ENCODE measurements around the gene MAGEA2B. TPM values are rescaled to one million over a fixed set of nuclear protein-coding genes. Genes with fewer than 3 reads are reported as not detected.
"Not testable (repeated sequence)": the region's sequence is repeated elsewhere in the genome, so short reads cannot be mapped to it uniquely, and the experiment has no call there.

The MAGEA2B gene, protein sequence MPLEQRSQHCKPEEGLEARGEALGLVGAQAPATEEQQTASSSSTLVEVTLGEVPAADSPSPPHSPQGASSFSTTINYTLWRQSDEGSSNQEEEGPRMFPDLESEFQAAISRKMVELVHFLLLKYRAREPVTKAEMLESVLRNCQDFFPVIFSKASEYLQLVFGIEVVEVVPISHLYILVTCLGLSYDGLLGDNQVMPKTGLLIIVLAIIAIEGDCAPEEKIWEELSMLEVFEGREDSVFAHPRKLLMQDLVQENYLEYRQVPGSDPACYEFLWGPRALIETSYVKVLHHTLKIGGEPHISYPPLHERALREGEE
- not detected for total RNA-seq
- total RNA-seq = 0 reads per million in 2 donors

DNA sequence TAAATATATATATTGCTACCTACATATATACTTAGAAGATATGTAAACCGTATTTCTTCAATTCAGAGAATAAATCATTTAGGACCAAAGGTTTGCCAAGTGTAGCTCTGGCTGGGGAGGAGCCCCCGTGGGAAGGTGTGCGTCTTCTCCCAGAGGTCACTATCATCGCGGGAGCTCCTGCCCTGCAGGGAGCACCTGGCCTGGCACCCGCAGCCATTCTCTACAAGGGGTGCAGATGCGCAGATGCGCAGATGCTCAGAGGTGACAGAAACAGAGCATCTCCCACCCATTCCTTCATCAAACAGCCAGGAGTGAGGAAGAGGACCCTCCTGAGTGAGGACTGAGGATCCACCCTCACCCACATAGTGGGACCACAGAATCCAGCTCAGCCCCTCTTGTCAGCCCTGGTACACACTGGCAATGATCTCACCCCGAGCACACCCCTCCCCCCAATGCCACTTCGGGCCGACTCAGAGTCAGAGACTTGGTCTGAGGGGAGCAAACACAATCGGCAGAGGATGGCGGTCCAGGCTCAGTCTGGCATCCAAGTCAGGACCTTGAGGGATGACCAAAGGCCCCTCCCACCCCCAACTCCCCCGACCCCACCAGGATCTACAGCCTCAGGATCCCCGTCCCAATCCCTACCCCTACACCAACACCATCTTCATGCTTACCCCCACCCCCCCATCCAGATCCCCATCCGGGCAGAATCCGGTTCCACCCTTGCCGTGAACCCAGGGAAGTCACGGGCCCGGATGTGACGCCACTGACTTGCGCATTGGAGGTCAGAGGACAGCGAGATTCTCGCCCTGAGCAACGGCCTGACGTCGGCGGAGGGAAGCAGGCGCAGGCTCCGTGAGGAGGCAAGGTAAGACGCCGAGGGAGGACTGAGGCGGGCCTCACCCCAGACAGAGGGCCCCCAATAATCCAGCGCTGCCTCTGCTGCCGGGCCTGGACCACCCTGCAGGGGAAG, at the start of gene MAGEA2B:
Gene MAGEA2B, plus strand, starts transcription at position 814 of the 973 bp plus-strand sequence. CDS start 2,479 bp downstream, outside the sequence.
- not testable (repeated sequence) for ATAC-seq

DNA sequence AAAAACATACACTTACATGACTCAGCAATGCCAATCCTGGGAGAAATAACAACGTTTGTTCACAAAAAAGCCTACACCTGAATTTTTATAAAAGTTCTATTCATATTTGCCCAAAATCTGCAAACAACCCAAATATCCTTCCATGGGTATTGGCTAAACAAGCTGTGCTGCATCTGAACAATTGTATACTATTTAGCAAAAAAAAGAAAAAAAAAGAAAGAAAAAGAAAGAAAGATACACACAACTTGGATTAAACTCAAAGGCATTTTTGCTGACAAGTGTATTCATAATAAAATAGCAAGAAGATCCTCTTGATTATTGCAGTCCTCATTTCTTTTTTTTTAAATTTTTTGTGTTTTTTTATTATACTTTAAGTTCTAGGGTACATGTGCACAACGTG, 40.3 kb upstream of the MAGEA2B start:
- no peaks in the 10 kb centered on the region for H3K9me3 ChIP-seq (ENCODE audit: control insufficient read depth, low read length, poor library complexity, severe bottlenecking)
- no peak for DNase-seq
- Mint-ChIP-seq H3K4me3 (no peak overlapping the region), H3K36me3 (ENCODE audit: low read depth) (no peaks in the 10 kb centered on the region), H3K27me3 (peaks cover 5% of the 10 kb centered on the region), H3K27ac (no peak overlapping the region), H3K4me1 (no peaks in the 10 kb centered on the region)
- no peak for ATAC-seq

More for the DNA sequence above, at the start of gene MAGEA2B:
- H3K27me3 Mint-ChIP-seq; DNase-seq; H3K36me3 Mint-ChIP-seq (ENCODE audit: low read depth); H3K4me3 Mint-ChIP-seq; H3K4me1 Mint-ChIP-seq; H3K27ac Mint-ChIP-seq; H3K9me3 ChIP-seq (ENCODE audit: control insufficient read depth, low read length, poor library complexity, severe bottlenecking): not testable (repeated sequence)

DNA sequence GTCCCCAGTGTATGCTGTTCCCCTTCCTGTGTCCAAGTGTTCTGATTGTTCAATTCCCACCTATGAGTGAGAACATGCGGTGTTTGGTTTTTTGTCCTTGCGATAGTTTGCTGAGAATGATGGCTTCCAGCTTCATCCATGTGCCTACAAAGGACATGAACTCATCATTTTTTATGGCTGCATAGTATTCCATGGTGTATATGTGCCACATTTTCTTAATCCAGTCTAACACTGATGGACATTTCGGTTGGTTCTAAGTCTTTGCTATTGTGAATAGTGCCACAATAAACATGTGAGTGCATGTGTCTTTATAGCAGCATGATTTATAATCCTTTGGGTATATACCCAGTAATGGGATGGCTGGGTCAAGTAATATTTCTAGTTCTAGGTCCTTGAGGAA, 39.8 kb upstream of the MAGEA2B start:
- H3K27me3 Mint-ChIP-seq; H3K27ac Mint-ChIP-seq; H3K4me3 Mint-ChIP-seq; DNase-seq; ATAC-seq; H3K36me3 Mint-ChIP-seq (ENCODE audit: low read depth); H3K4me1 Mint-ChIP-seq; H3K9me3 ChIP-seq (ENCODE audit: control insufficient read depth, low read length, poor library complexity, severe bottlenecking): not testable (repeated sequence)

DNA sequence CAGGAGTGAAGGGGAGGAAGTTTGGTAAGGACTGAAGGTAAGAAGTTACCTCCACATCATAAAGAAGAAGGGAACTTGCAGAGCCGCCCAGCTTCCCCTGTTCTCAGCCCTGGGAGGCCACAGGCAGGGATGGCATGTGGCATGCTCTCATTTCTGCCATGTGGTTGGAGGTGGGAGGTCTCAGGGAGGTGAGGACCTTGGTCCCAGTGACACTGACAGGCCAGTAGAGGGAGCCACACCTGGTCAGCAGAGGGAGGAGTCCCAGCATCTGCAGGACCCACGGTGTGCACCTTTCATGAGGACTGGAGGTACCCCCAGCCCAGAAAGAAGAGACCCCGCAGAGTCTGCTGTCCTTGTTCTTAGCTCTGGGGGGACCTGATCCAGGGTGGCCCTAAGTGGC, 33.4 kb upstream of the MAGEA2B start:
- not testable (repeated sequence) for H3K4me3 Mint-ChIP-seq; H3K9me3 ChIP-seq (ENCODE audit: control insufficient read depth, low read length, poor library complexity, severe bottlenecking); H3K27ac Mint-ChIP-seq; H3K27me3 Mint-ChIP-seq; H3K36me3 Mint-ChIP-seq (ENCODE audit: low read depth); DNase-seq; H3K4me1 Mint-ChIP-seq; ATAC-seq

DNA sequence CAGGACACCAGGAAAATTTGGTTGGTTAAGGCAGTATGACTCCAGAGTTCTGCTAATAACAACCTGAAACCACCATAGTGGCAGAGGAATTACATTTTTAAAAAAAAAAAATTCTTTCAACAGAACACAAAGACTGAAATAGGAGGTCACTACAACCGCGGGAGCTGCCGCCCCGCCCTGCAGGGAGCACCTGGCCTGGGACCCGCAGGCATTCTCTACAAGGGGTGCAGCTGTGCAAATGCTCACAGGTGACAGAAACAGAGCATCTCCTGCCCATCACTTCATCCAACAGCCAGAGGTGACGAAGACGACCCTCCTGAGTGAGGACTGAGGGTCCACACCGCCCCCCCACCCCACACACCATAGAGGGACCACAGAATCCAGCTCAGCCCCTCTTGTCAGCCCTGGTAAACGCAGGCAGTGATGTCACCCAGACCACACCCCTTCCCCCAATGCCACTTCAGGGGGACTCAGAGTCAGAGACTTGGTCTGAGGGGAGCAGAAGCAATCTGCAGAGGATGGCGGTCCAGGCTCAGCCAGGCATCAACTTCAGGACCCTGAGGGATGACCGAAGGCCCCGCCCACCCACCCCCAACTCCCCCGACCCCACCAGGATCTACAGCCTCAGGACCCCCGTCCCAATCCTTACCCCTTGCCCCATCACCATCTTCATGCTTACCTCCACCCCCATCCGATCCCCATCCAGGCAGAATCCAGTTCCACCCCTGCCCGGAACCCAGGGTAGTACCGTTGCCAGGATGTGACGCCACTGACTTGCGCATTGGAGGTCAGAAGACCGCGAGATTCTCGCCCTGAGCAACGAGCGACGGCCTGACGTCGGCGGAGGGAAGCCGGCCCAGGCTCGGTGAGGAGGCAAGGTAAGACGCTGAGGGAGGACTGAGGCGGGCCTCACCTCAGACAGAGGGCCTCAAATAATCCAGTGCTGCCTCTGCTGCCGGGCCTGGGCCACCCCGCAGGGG, 16.2 kb upstream of the MAGEA2B start, which contains the start of gene MAGEA3:
Gene MAGEA3, plus strand, starts transcription at position 843 of the 980 bp plus-strand sequence. CDS start 2,039 bp downstream, outside the sequence.
- not testable (repeated sequence) for H3K9me3 ChIP-seq (ENCODE audit: control insufficient read depth, low read length, poor library complexity, severe bottlenecking); ATAC-seq; H3K4me3 Mint-ChIP-seq

DNA sequence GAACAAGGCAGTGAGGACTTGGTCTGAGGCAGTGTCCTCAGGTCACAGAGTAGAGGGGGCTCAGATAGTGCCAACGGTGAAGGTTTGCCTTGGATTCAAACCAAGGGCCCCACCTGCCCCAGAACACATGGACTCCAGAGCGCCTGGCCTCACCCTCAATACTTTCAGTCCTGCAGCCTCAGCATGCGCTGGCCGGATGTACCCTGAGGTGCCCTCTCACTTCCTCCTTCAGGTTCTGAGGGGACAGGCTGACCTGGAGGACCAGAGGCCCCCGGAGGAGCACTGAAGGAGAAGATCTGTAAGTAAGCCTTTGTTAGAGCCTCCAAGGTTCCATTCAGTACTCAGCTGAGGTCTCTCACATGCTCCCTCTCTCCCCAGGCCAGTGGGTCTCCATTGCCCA, 14.0 kb upstream of the MAGEA2B start:
- H3K36me3 Mint-ChIP-seq (ENCODE audit: low read depth) = not testable (repeated sequence)

More for the DNA sequence above, 16.2 kb upstream of the MAGEA2B start, which contains the start of gene MAGEA3:
- H3K4me1 Mint-ChIP-seq; H3K36me3 Mint-ChIP-seq (ENCODE audit: low read depth); H3K27ac Mint-ChIP-seq; DNase-seq; H3K27me3 Mint-ChIP-seq: not testable (repeated sequence)

DNA sequence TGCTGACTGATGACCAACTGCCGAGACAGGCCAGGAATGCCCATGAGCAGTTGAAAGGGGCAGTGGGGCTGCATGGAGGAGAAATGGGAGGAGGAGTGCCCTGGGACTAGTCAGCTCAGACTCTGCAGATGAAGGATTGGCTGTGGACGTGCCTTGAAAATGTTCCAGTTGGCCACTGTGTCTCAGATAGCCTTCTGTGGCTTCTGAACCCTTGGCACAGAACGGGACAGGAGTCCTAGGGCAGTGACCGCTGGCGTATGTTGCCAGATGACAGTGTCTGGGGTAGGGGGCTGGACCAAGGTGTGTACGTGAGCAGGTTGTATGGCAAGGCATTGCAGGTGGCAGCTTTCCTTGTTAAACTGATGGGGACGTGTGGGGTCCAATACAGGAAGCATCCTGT, 7.9 kb upstream of the MAGEA2B start:
- DNase-seq; H3K27ac Mint-ChIP-seq; H3K9me3 ChIP-seq (ENCODE audit: control insufficient read depth, low read length, poor library complexity, severe bottlenecking); H3K27me3 Mint-ChIP-seq; ATAC-seq; H3K4me1 Mint-ChIP-seq; H3K36me3 Mint-ChIP-seq (ENCODE audit: low read depth); H3K4me3 Mint-ChIP-seq: not testable (repeated sequence)

More for the DNA sequence above, 14.0 kb upstream of the MAGEA2B start:
- H3K4me1 Mint-ChIP-seq; H3K27me3 Mint-ChIP-seq; DNase-seq; H3K9me3 ChIP-seq (ENCODE audit: control insufficient read depth, low read length, poor library complexity, severe bottlenecking); H3K27ac Mint-ChIP-seq; ATAC-seq; H3K4me3 Mint-ChIP-seq: not testable (repeated sequence)

DNA sequence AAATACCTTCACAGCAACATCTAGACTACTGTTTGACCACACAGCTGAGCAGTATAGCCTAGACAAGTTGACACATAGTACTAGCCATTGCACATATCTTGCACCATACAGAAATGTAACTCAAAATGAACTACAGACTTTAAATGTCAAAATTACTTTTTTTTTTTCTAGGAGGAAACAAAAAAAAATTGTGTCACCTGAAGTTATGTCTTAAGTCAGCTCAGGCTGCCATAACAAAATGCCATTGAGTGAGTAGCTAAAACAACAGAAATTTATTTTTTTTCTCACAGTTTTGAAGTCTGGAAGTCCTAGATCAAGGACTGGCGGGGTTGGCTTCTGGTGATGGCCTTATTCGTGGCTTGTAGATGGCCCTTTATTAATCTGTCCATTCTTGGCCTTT, 5.3 kb upstream of the MAGEA2B start, which contains the start of gene CSAG2:
Gene CSAG2, minus strand, starts transcription at position 101 of the 400 bp plus-strand sequence. CDS start 161 bp downstream, outside the sequence.
- ATAC-seq; H3K27ac Mint-ChIP-seq; H3K27me3 Mint-ChIP-seq; H3K4me3 Mint-ChIP-seq; H3K4me1 Mint-ChIP-seq; H3K36me3 Mint-ChIP-seq (ENCODE audit: low read depth); H3K9me3 ChIP-seq (ENCODE audit: control insufficient read depth, low read length, poor library complexity, severe bottlenecking); DNase-seq: not testable (repeated sequence)

DNA sequence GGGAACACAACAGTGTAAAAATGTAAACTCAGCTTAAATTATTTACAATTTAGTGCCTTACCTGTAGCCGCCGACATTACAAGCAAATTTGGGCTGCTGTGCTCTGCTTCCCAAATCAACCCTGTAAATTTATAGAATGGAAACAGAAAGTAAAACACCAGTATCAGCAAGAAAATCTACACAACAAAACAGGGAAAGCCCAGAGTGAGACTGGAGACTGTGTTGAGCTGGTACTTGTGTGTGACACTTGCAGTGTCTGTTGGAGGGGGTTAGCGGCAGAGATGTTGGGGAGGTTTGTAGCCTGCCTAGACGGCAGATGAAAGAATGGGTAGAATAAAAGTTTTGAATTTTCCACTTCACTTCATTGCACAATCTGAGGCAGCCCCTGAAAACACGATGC, 1.2 kb upstream of the MAGEA2B start:
- H3K9me3 ChIP-seq (ENCODE audit: control insufficient read depth, low read length, poor library complexity, severe bottlenecking) = not testable (repeated sequence)

DNA sequence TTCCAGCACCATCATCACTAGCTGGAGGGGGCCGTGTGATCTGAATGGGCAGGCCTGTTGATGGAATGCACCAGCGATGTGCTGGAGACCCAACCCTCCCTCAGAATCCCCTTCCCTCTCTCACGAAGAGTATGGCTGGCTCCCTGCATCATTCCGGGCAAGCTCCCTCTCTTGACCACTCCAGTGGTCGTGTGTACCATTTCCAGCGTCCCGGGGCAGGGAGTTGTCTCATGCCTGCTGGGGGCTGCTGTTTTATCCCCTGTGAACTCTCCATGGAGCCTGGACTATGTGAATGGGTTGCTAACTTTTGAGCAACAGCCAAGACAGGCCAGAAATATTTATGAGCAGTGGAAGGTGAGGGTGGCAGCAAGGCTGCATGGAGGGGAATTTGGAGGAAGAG, 11.0 kb downstream of the MAGEA2B start:
- Mint-ChIP-seq H3K27me3 (peaks cover 6% of the 10 kb centered on the region), H3K27ac (no peak overlapping the region)
- ATAC-seq = no peak

More for the DNA sequence above, 1.2 kb upstream of the MAGEA2B start:
- not testable (repeated sequence) for ATAC-seq; H3K4me3 Mint-ChIP-seq; H3K36me3 Mint-ChIP-seq (ENCODE audit: low read depth); H3K4me1 Mint-ChIP-seq; H3K27ac Mint-ChIP-seq; H3K27me3 Mint-ChIP-seq; DNase-seq

DNA sequence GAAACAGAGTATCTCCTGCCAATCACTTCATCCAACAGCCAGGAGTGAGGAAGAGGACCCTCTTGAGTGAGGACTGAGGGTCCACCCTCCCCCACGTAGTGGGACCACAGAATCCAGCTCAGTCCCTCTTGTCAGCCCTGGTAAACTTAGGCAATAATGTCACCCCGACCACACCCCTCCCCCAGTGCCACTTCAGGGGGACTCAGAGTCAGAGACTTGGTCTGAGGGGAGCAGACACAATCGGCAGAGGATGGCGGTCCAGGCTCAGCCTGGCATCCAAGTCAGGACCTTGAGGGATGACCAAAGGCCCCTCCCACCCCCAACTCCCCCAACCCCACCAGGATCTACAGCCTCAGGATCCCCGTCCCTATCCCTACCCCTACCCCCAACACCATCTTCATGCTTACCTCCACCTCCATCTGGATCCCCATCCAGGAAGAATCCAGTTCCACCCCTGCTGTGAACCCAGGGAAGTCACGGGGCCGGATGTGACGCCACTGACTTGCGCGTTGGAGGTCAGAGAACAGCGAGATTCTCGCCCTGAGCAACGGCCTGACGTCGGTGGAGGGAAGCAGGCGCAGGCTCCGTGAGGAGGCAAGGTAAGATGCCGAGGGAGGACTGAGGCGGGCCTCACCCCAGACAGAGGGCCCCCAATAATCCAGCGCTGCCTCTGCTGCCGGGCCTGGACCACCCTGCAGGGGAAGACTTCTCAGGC, 19.0 kb downstream of the MAGEA2B start, which contains the start of the genes CSAG1 and MAGEA12:
Gene CSAG1, minus strand, starts transcription at position 461 of the 715 bp plus-strand sequence. CDS start 1,261 bp downstream, outside the sequence.
Gene MAGEA12, plus strand, starts transcription at position 497 of the 715 bp plus-strand sequence. CDS start 2,405 bp downstream, outside the sequence.
- no peaks in the 10 kb centered on the region for H3K4me1 Mint-ChIP-seq
- H3K4me3 Mint-ChIP-seq = no peak within 1 kb of the TSS
- no peaks in the 10 kb centered on the region for H3K9me3 ChIP-seq (ENCODE audit: control insufficient read depth, low read length, poor library complexity, severe bottlenecking)
- no peak for ATAC-seq
- no peaks in the 10 kb centered on the region for H3K27me3 Mint-ChIP-seq
- no peaks in the 10 kb centered on the region for H3K36me3 Mint-ChIP-seq (ENCODE audit: low read depth)
- no peak for DNase-seq
- no peak within 1 kb of the TSS for H3K27ac Mint-ChIP-seq

More for the DNA sequence above, 11.0 kb downstream of the MAGEA2B start:
- H3K36me3 Mint-ChIP-seq (ENCODE audit: low read depth) = no peaks in the 10 kb centered on the region
- H3K9me3 ChIP-seq (ENCODE audit: control insufficient read depth, low read length, poor library complexity, severe bottlenecking) = no peaks in the 10 kb centered on the region
- no peaks in the 10 kb centered on the region for H3K4me1 Mint-ChIP-seq
- H3K4me3 Mint-ChIP-seq = no peak overlapping the region
- DNase-seq = no peak
